ENCODE results near the gene XAGE1B.
"Not testable (repeated sequence)": the region's sequence is repeated elsewhere in the genome, so short reads cannot be mapped to it uniquely, and the experiment has no call there.

Gene XAGE1B, protein sequence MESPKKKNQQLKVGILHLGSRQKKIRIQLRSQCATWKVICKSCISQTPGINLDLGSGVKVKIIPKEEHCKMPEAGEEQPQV

DNA sequence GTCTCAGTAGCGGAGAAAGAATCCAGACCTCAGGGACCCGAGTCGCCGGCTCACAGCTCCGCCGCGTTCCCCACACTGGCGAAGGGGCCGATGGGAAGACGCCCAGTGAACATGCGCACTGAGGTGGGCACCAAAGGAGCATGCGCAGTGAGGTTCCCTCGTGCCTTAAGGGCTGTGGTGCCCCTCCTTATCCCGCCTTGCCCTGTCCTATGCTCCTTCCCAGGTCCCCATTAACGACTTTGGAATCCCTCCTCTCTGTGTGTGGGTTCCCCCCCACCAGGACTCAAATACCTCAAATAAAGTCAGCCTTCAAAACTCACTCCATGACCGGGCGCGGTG, at the start of gene XAGE1B:
Gene XAGE1B, minus strand, starts transcription at position 77 of the 339 bp plus-strand sequence. CDS start 1,536 bp downstream, outside the sequence.
- not testable (repeated sequence) for H3K4me1 ChIP-seq, H3K4me3 ChIP-seq, H3K36me3 ChIP-seq, H3K4me2 ChIP-seq, H3K9ac ChIP-seq, H3K27me3 ChIP-seq, H4K20me1 ChIP-seq, H3K9me3 ChIP-seq, H3K27ac ChIP-seq

DNA sequence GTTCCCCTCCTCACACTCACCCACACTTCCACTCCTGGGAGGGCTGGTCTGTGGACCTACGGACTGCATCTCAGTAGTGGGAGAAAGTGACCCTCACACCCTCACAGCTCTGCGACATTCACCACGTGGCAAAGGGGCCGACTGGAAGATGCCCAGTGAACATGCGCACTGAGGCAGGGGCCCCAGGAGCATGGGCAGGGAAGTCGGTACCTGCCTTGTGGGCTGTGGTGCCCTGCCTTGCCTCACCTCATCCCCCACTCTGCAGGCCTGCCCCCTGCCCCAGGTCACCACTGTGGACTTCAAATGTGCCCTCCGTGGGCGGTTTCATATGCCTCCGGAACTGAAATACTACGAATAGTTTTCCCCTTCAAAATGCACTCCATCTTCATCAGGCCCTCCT, 46.2 kb upstream of the XAGE1B start:
- Histone ChIP-seq H3K4me3 (no peak overlapping the region), H3K4me2 (no peak overlapping the region), H3K9me3 (no peaks in the 10 kb centered on the region), H3K36me3 (no peaks in the 10 kb centered on the region), H3K27me3 (peaks cover 96% of the 10 kb centered on the region), H3K27ac (no peak overlapping the region), H4K20me1 (peaks cover 7% of the 10 kb centered on the region; the same call in 1 of the 2 replicates), H3K9ac (no peak overlapping the region), H3K4me1 (no peaks in the 10 kb centered on the region)
- TF ChIP-seq Cebpa-rat (IDR thresholded peaks at IDR 0.05), result no peak

DNA sequence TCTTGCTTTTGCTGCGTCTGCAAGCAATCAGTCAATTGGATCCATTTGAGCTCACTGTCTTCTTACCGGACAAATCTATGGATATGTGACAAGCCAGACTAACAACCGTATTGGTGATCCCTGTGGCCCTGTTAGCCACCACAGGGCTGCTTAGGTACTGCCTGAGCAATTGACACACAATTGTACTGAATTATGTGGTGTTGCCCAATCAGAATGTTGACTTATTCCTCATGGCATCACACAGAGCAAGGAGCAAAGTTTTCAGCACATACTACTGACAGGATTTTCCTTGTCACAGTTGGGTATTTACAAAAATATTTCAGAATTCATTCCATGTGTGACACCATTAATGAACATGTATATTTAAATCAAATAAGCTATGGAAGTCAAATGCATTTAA, 41.3 kb upstream of the XAGE1B start:
- H3K9ac ChIP-seq, result no peak overlapping the region
- no peak for TF ChIP-seq Cebpa-rat (IDR thresholded peaks at IDR 0.05)
- no peaks in the 10 kb centered on the region for H3K9me3 ChIP-seq
- H3K4me3 ChIP-seq, result no peak overlapping the region
- H3K4me2 ChIP-seq, result no peak overlapping the region
- peaks cover 97% of the 10 kb centered on the region for H3K27me3 ChIP-seq
- H3K4me1 ChIP-seq, result no peaks in the 10 kb centered on the region
- peaks cover 5% of the 10 kb centered on the region; the same call in 1 of the 2 replicates for H4K20me1 ChIP-seq
- H3K36me3 ChIP-seq, result no peaks in the 10 kb centered on the region
- H3K27ac ChIP-seq, result no peak overlapping the region

DNA sequence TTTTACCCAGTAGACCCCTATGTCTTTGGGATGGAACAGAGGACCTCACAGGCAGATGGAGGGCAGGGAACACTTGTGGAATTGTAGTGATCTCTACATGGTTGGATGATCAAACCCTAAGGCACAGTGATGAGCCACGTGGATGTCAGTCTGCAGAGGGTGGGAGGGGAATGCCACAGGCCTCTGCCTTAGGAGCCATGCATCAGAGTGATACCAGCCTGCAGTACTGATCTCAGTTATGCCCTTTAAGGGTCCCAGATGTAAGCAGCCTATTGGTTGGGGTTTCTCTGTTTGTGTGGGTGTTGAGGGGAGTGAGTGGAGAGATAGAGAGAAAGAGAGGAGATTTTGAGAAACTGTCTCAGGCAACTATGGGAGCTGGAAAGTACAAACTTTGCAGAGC, 39.9 kb upstream of the XAGE1B start:
- H3K27me3 ChIP-seq, result peaks cover 91% of the 10 kb centered on the region
- H3K9ac ChIP-seq, result no peak overlapping the region
- TF ChIP-seq Cebpa-rat (IDR thresholded peaks at IDR 0.05), result no peak
- H3K4me1 ChIP-seq, result no peaks in the 10 kb centered on the region
- no peak overlapping the region for H3K4me2 ChIP-seq
- H4K20me1 ChIP-seq, result no peaks in the 10 kb centered on the region; the same call in 1 of the 2 replicates
- no peak overlapping the region for H3K27ac ChIP-seq
- H3K9me3 ChIP-seq, result no peaks in the 10 kb centered on the region
- H3K36me3 ChIP-seq, result no peaks in the 10 kb centered on the region
- H3K4me3 ChIP-seq, result no peak overlapping the region

DNA sequence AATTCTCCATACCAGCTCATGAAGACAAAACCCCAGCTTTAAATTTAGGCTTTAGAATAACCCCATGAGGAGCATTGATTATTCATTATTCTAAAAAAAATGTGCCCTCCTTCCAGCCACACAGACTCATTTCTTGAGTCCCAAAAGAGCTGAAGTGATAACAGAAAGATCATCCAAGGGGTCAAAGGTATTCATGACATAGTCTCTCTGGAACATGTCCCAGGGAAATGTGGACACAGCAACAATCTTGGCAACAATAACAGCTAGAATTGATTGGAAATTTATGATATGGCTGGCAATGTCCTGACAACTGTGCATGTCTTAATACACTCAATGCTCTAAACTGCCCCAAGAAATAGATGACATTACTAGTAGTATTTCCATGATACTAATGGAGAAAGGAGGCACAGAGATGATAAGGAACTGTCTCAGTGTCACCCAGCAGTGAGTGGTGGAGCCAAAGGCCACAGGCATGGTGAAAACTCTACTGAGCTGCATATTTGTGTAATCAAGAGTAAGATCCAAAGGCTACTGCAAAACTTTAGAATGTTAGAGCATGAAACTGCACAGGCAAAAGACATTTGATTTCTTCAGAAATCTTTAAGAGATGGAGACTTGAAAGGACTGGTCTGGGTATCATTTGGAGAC, 37.3 kb upstream of the XAGE1B start:
- Histone ChIP-seq H4K20me1 (no peaks in the 10 kb centered on the region; the same call in 1 of the 2 replicates), H3K4me2 (no peak overlapping the region), H3K27ac (no peak overlapping the region), H3K9ac (no peak overlapping the region), H3K36me3 (no peaks in the 10 kb centered on the region), H3K4me3 (no peak overlapping the region), H3K27me3 (peaks cover 89% of the 10 kb centered on the region), H3K9me3 (no peaks in the 10 kb centered on the region), H3K4me1 (no peaks in the 10 kb centered on the region)
- TF ChIP-seq Cebpa-rat (IDR thresholded peaks at IDR 0.05), result no peak

DNA sequence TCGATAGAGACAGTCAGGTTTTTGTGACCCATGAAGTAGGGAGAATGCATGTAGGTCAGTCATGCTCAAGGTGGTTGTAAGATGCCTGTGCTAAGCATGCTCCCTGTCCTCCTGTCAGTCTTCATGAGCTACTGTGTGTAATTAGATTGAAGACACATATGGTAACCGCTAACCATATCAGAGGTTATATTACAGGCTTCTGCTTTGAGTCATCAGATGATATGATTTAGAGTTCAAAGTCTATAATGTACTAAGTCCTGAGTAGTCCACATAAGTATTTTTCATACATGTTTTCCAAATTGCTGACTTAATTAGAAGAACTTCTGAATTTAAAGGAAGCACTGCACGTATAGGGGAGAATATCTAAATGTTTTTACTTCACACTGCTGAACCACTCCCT, 31.9 kb upstream of the XAGE1B start:
- not testable (repeated sequence) for H3K27ac ChIP-seq

DNA sequence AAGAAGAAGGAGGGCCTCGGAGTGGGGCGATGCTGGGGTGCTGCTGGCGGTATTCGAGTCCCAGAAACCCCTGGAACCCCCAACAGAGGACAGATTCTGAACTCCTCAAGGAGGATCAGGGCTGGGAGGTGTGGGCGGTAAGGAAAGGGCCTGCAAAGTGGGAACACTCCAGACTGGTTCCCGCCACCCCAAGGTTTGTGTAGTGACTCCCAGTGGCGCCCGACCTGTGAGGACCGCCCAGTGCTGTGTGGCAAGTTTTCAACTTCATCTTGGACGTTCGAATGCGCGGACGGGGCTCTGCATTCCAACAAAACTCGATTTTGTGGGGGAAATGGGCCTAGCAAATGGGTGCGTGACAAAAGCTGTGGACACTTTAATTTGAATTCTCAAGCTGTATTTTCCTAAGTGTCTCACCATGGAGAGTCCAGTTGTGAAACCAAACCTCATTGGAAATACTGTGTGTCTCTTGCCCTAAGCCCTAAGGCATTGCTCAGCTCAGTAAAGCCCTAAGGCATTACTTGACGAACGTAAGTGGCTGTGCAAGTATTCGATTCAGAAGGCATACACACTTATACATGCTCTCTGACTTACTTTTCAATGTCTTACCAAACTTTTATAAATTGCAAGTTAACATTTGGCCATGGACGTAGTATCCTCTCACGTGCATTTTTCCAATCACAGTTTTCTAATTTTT, 27.4 kb upstream of the XAGE1B start:
- Histone ChIP-seq H3K27me3 (peaks cover 85% of the 10 kb centered on the region), H3K4me3 (no peak overlapping the region), H3K9me3 (no peaks in the 10 kb centered on the region), H3K36me3 (no peaks in the 10 kb centered on the region), H3K4me1 (peaks cover 16% of the 10 kb centered on the region), H3K4me2 (peak overlapping the region; percentile 51; the same call in 1 of the 2 replicates), H3K27ac (no peak overlapping the region), H3K9ac (no peak overlapping the region), H4K20me1 (no peaks in the 10 kb centered on the region)
- no peak for TF ChIP-seq Cebpa-rat (IDR thresholded peaks at IDR 0.05)

More for the DNA sequence above, 31.9 kb upstream of the XAGE1B start:
- H3K4me2 ChIP-seq, H3K9ac ChIP-seq, H3K9me3 ChIP-seq, H4K20me1 ChIP-seq, H3K36me3 ChIP-seq, H3K4me1 ChIP-seq, H3K4me3 ChIP-seq: not testable (repeated sequence)
- peaks cover 80% of the 10 kb centered on the region for H3K27me3 ChIP-seq

DNA sequence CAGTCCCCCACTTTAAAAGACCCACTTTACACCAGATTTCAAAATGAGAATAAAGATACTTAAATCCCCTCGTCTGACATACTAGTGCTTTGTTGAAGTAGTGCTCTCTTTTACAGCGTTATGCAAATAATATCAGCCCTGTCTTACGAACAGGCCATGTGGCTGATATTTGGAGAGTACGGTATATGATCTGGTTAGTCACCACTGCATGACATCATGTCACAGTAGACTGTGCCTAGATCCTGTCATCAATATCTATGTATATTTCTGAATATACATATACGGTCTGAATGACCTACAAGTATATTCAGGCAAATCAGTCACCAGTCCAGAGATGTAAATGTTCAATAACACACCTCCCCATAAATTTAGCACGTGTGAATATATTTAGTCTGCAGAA, 25.4 kb upstream of the XAGE1B start:
- Histone ChIP-seq H3K4me2 (no peak overlapping the region), H3K9me3 (no peaks in the 10 kb centered on the region), H3K27me3 (peaks cover 68% of the 10 kb centered on the region), H3K36me3 (no peaks in the 10 kb centered on the region), H4K20me1 (no peaks in the 10 kb centered on the region), H3K9ac (no peak overlapping the region), H3K27ac (no peak overlapping the region), H3K4me3 (no peak overlapping the region), H3K4me1 (peaks cover 16% of the 10 kb centered on the region)
- TF ChIP-seq Cebpa-rat (IDR thresholded peaks at IDR 0.05), result no peak

DNA sequence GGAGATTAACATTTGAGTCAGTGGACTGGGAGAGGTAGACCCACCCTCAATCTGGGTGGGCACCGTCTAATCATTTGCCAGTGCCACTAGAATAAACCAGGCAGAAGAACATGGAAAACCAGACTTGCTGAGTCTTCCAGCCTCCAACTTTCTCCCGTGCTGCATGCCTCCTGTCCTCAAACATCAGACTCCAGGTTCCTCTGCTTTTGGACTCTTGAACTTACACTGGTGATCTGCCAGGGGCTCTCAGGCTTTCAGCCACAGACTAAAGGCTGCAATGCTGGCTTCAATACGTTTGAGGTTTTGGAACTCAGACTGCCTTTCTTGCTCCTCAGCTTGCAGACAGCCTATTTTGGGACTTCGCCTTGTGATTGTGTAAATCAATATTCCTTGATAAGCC, 24.2 kb upstream of the XAGE1B start:
- H3K9me3 ChIP-seq, H3K27ac ChIP-seq, H3K4me2 ChIP-seq, H4K20me1 ChIP-seq, H3K9ac ChIP-seq, H3K4me3 ChIP-seq, H3K36me3 ChIP-seq: not testable (repeated sequence)
- Histone ChIP-seq H3K27me3 (peaks cover 55% of the 10 kb centered on the region), H3K4me1 (peaks cover 16% of the 10 kb centered on the region)

DNA sequence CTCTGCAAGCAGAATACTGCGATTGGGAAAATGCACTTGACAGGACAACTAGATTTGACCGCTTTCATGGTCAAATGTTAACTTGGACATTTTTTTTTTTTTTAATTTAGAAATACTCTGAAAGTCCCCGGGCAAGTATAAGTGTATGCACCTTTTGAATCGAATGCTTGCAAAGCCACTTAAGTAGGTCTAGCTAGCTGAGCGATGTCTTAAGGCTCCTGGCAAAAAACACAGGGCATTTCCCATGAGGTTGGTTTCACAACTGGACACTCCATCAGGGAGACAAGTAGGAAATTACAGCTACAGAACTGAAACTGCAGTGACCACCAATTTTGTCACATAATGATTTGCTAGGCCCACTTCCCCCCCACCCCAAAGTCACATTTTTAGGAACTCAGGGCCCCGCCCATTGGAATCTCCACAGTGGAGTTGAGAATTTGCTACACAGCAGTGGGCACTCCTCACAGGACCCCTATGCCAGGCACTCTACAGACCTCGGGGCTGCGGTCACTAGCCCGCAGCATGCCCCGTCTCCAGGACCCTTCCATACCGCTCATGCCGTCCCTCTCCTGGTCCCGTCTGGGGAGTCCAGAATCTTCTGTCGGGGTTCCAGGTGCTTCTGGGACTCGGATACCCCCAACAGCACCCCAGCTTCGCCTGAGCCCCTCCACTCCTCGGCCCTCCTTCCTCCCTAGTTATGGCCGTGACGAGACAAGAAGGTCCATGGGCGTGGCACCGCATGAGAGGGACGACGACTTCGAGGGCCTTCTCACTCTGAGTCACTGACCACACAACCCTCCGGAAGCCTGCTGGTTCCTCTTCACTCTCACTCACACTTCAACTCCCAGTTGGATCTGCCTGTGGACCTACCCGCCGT, 515 bp downstream of the XAGE1B start:
- H3K27ac ChIP-seq, H3K9me3 ChIP-seq, H3K4me2 ChIP-seq, H3K4me1 ChIP-seq, H4K20me1 ChIP-seq, H3K36me3 ChIP-seq, H3K9ac ChIP-seq, H3K27me3 ChIP-seq, H3K4me3 ChIP-seq: not testable (repeated sequence)

DNA sequence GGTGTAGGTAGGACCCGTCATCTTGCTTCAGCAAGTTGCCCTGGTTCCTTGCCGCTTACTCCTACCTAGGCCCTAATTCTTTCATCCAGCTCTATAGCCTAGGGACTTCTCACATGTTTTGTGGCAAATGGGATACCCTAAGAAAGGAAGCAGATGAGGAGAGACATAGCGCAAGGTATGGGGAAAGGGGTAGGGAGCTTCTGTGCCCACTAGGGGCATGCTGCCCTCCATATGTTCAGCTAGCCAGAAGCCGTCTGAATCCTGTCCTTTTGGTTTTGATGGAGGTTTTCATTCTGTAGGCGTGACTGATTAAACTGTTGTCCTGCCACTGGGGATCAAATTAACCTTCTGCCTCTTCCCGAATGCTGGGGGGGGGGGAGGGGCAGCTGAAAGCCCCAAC, 5.7 kb downstream of the XAGE1B start:
- H3K4me2 ChIP-seq, H3K36me3 ChIP-seq, H3K9ac ChIP-seq, H4K20me1 ChIP-seq, H3K4me1 ChIP-seq, H3K27ac ChIP-seq, H3K4me3 ChIP-seq, H3K9me3 ChIP-seq: not testable (repeated sequence)
- H3K27me3 ChIP-seq, result peaks cover 41% of the 10 kb centered on the region

Data from BLaER1 (cell line).